ENCODE results near the gene CELA2B.
"Not testable (repeated sequence)": the region's sequence is repeated elsewhere in the genome, so short reads cannot be mapped to it uniquely, and the experiment has no call there.

DNA sequence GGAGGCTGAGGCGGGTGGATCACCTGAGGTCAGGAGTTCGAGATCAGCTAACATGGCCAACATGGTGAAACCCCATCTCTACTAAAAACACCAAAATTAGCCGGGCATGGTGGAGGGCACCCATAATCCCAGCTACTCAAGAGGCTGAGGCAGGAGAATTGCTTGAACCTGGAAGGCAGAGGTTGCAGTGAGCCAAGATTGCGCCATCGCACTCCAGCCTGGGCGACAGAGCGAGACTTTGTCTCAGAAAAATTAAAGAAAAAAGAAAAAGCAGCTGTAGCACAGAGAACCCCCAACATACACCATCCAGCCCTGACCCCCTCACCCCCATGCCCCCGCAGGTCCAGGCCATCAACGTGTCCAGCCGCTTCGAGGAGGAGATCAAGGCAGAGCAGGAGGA, 47.7 kb upstream of the CELA2B start:
- TF ChIP-seq, protein P1, sequence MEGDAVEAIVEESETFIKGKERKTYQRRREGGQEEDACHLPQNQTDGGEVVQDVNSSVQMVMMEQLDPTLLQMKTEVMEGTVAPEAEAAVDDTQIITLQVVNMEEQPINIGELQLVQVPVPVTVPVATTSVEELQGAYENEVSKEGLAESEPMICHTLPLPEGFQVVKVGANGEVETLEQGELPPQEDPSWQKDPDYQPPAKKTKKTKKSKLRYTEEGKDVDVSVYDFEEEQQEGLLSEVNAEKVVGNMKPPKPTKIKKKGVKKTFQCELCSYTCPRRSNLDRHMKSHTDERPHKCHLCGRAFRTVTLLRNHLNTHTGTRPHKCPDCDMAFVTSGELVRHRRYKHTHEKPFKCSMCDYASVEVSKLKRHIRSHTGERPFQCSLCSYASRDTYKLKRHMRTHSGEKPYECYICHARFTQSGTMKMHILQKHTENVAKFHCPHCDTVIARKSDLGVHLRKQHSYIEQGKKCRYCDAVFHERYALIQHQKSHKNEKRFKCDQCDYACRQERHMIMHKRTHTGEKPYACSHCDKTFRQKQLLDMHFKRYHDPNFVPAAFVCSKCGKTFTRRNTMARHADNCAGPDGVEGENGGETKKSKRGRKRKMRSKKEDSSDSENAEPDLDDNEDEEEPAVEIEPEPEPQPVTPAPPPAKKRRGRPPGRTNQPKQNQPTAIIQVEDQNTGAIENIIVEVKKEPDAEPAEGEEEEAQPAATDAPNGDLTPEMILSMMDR (IDR thresholded peaks at IDR 0.05) = not testable (repeated sequence)
- TF ChIP-seq POLR2A (IDR thresholded peaks at IDR 0.05) = not testable (repeated sequence)
